Limb (tissue), 2 donors: ENCODE data around the gene KCNH5.

Experiments used
- DNase-seq, 2 donors: peaks; one replicate each; pipeline ENCODE4 v3.0.0-alpha.2; 2016; ENCODE audit errors: extremely low spot score in 2 of 2

KCNH5 gene

GRCh38 chr14:63045234-63045611, at the start of gene KCNH5:
KCNH5 (minus strand) TSS chr14:63045458; CDS start chr14:63045186, 272 bp downstream.
- DNase-seq = peak; percentile 26 to 80

- no peak for DNase-seq
Observed at GRCh38 chr14:63091394-63091996, 46.2 kb upstream of the KCNH5 start.

- no peak for DNase-seq
Observed at GRCh38 chr14:63088865-63089264, 43.6 kb upstream of the KCNH5 start.

GRCh38 chr14:63078569-63078968, 33.3 kb upstream of the KCNH5 start:
- DNase-seq = no peak

GRCh38 chr14:63076488-63076887, 31.2 kb upstream of the KCNH5 start:
- DNase-seq = no peak

GRCh38 chr14:63055631-63056030, 10.4 kb upstream of the KCNH5 start:
- no peak for DNase-seq

- no peak for DNase-seq
Observed at GRCh38 chr14:63051992-63052391, 6.7 kb upstream of the KCNH5 start.

- DNase-seq = no peak
Observed at GRCh38 chr14:63051301-63051700, 6.0 kb upstream of the KCNH5 start.

- DNase-seq = no peak
Observed at GRCh38 chr14:63050694-63051093, 5.4 kb upstream of the KCNH5 start.

GRCh38 chr14:63046339-63047268, 1.3 kb upstream of the KCNH5 start:
- no peak for DNase-seq

- DNase-seq = peak; percentile 13 to 73
Observed at GRCh38 chr14:63045612-63046320, 508 bp upstream of the KCNH5 start.

GRCh38 chr14:63039866-63040265, 5.4 kb downstream of the KCNH5 start:
- DNase-seq = peak in 1 of 2 donors; percentile 42

- DNase-seq = peak in 1 of 2 donors; percentile 10
Observed at GRCh38 chr14:63032641-63033040, 12.6 kb downstream of the KCNH5 start.

- no peak for DNase-seq
Observed at GRCh38 chr14:63032076-63032475, 13.2 kb downstream of the KCNH5 start.

GRCh38 chr14:63030113-63030512, 15.1 kb downstream of the KCNH5 start:
- DNase-seq = no peak

GRCh38 chr14:63027719-63028118, 17.5 kb downstream of the KCNH5 start:
- no peak for DNase-seq

- DNase-seq = no peak
Observed at GRCh38 chr14:63026491-63026890, 18.8 kb downstream of the KCNH5 start.

- no peak for DNase-seq
Observed at GRCh38 chr14:63014621-63015020, 30.6 kb downstream of the KCNH5 start.

GRCh38 chr14:63012171-63012570, 33.1 kb downstream of the KCNH5 start:
- no peak for DNase-seq

GRCh38 chr14:63011623-63012022, 33.6 kb downstream of the KCNH5 start:
- no peak for DNase-seq

- no peak for DNase-seq
Observed at GRCh38 chr14:63009495-63009894, 35.8 kb downstream of the KCNH5 start.

GRCh38 chr14:63006531-63006930, 38.7 kb downstream of the KCNH5 start:
- DNase-seq = no peak
